GM12878 (cell line): Measurements from ENCODE around the gene OR2D3. TPM values are rescaled to one million over a fixed set of nuclear protein-coding genes. Genes with fewer than 3 reads are reported as not detected.

ENCODE experiments used
- ATAC-seq: fragments of 200-7000 bp; cut with Tn5 transposase; 3 replicates; pipeline ENCODE4 v1.9.1; 2020; ENCODE audit warnings: mild to moderate bottlenecking, moderate library complexity
- BruUV-seq: library from RNA; stranded (reverse); fragments of 400-500 nt; replicated peaks from 2 replicates; lab custom pipeline; 2021; lab: Mats Ljungman, UMichigan
- CTCF ChIA-PET: fragments of 300-600 bp; sonication (Branson Sonifier 250); formaldehyde crosslinking; extraction: SDS; loops from one replicate; lab custom pipeline; 2021; ENCODE audit warnings: inconsistent platforms; lab: Yijun Ruan, JAX
- POLR2A ChIA-PET: fragments of 350-600 bp; formaldehyde crosslinking; extraction: SDS; loops from one replicate; lab custom pipeline; 2021; ENCODE audit warnings: inconsistent platforms; lab: Charles Lee
- RAD21 ChIA-PET: fragments of 300-600 bp; sonication (Branson Sonifier 250); formaldehyde crosslinking; loops from one replicate; lab custom pipeline; 2023; ENCODE audit warnings: antibody characterized with exemption; ENCODE audit not compliant: unreplicated experiment; lab: Charles Lee
- SMC1A ChIA-PET: fragments of 300-600 bp; sonication (Branson Sonifier 250); formaldehyde crosslinking; loops from one replicate; lab custom pipeline; 2023; ENCODE audit not compliant: unreplicated experiment, uncharacterized antibody; lab: Charles Lee
- DNase-seq: peaks from one replicate; pipeline ENCODE4 v3.0.0-alpha.2; 2011; ENCODE audit warnings: low read depth, low spot score
- FAIRE-seq: peaks from 3 replicates; lab custom pipeline; 2011; peaks lifted over from hg19 to GRCh38; lab: Jason Lieb, UNC
- H2AFZ ChIP-seq: 2 replicates; pipeline ENCODE4 v1.6.0; 2011; ENCODE audit warnings: low read depth, low read length, control low read depth; ENCODE audit not compliant: control insufficient read depth
- H3K27ac ChIP-seq: 2 replicates; pipeline ENCODE4 v1.5.1; 2011; ENCODE audit warnings: control low read depth; ENCODE audit not compliant: control insufficient read depth, insufficient read depth
- H3K27me3 ChIP-seq, 2 experiments: replicated peaks in 1 of 2; 2 replicates each; pipeline versions ENCODE4 v1.6.0 to v1.6.1; 2011; ENCODE audit warnings: low read length in 1 of 2; ENCODE audit not compliant: control insufficient read depth in 2 of 2, insufficient read depth in 2 of 2
- H3K36me3 ChIP-seq, 2 experiments: 2 replicates each; pipeline ENCODE4 v1.5.1; 2011; ENCODE audit warnings: low read length in 1 of 2; ENCODE audit not compliant: control insufficient read depth in 2 of 2, insufficient read depth in 2 of 2
- H3K4me1 ChIP-seq: 2 replicates; pipeline ENCODE4 v1.6.1; 2011; ENCODE audit warnings: mild to moderate bottlenecking, low read length, moderate library complexity, mixed read lengths; ENCODE audit not compliant: control insufficient read depth, insufficient read depth
- H3K4me2 ChIP-seq: 2 replicates; pipeline ENCODE4 v1.6.0; 2011; ENCODE audit warnings: control low read depth; ENCODE audit not compliant: control insufficient read depth, insufficient read depth
- H3K4me3 ChIP-seq: fragments of 200-600 bp; sonication (generic); 2 replicates; pipeline ENCODE4 v1.5.1; 2016
- H3K79me2 ChIP-seq: 2 replicates; pipeline ENCODE4 v1.6.0; 2011; ENCODE audit warnings: low read length; ENCODE audit not compliant: control insufficient read depth, insufficient read depth
- H3K9ac ChIP-seq: 2 replicates; pipeline ENCODE4 v1.8.0; 2011; ENCODE audit warnings: low read length, control low read depth, mixed read lengths; ENCODE audit not compliant: control insufficient read depth, insufficient read depth
- H3K9me3 ChIP-seq: replicated peaks from 3 replicates; pipeline ENCODE4 v1.5.1; 2011; ENCODE audit warnings: mild to moderate bottlenecking, low read length; ENCODE audit not compliant: control insufficient read depth, insufficient read depth
- H4K20me1 ChIP-seq: 2 replicates; pipeline ENCODE4 v1.6.0; 2011; ENCODE audit not compliant: control insufficient read depth, insufficient read depth
- ATF7 ChIP-seq: fragments of 450-650 bp; IDR thresholded peaks from 2 replicates; pipeline ENCODE4 v1.6.1; 2016; ENCODE audit warnings: low read depth, mild to moderate bottlenecking
- BCL3 ChIP-seq: IDR thresholded peaks from 2 replicates; pipeline ENCODE4 v1.6.1; 2011; ENCODE audit warnings: borderline replicate concordance, low read depth, mild to moderate bottlenecking, moderate library complexity, low read length; ENCODE audit not compliant: insufficient read depth, poor library complexity, severe bottlenecking
- CBFB ChIP-seq: IDR thresholded peaks from 2 replicates; pipeline ENCODE4 v1.6.1; 2016; ENCODE audit warnings: antibody characterized with exemption, low read depth
- CHD2 ChIP-seq: IDR thresholded peaks from 2 replicates; pipeline ENCODE4 v1.6.1; 2011; ENCODE audit warnings: low read depth, low read length, improper control_type of control experiment, borderline replicate concordance
- FOXM1 ChIP-seq: IDR thresholded peaks from 2 replicates; pipeline ENCODE4 v1.6.1; 2012; ENCODE audit warnings: low read depth, mild to moderate bottlenecking, inconsistent platforms, low read length, moderate library complexity
- NR2F1 ChIP-seq: fragments of 450-650 bp; conservative IDR thresholded peaks from 2 replicates; pipeline ENCODE4 v1.6.1; 2017; ENCODE audit warnings: mild to moderate bottlenecking
- RFX5 ChIP-seq: IDR thresholded peaks from 2 replicates; pipeline ENCODE4 v1.6.1; 2011; ENCODE audit warnings: low read depth, low read length, improper control_type of control experiment
- WGBS: methylation state at CpG from one replicate; pipeline ENCODE4 v1.1.6; 2016; ENCODE audit warnings: low lambda C conversion rate; ENCODE audit not compliant: insufficient replicate concordance, insufficient coverage; ENCODE audit errors: missing lambda C conversion rate; 5-methylcytosine and 5-hydroxymethylcytosine counted together
- in situ Hi-C: fragments of 300-500 bp; cut with MboI; formaldehyde crosslinking; loops from 9 replicates; pipeline ENCODE4 v1.14.3; 2018; ENCODE audit warnings: mixed read lengths
- intact Hi-C: fragments of 100-400 bp; cut with micrococcal nuclease; formaldehyde crosslinking; loops from one replicate; pipeline ENCODE4 v1.14.2; 2022; ENCODE audit not compliant: unreplicated experiment
- polyA plus RNA-seq, 11 experiments: library from polyadenylated mRNA; depleted of rRNA in 4 of 11; unstranded in 6 of 11; stranded (reverse) in 5 of 11; fragments of >200 nt; fragmentation: Nextera tagmentation in 4 of 11; fragmentation: Illumina TruSeq in 1 of 11; extraction: Ambion mirVana in 4 of 11; extraction: Trizol in 1 of 11; gene quantifications; 1 replicate in 1 of 11; 2 replicates in 10 of 11; pipeline versions ENCODE4 v1.2.1 to v1.2.3, GENCODE V29; 2011 to 2016; ENCODE audit warnings: inconsistent platforms in 2 of 11, missing spikeins in 2 of 11, low read depth in 1 of 11
- total RNA-seq, 4 experiments: library from RNA; depleted of rRNA in 3 of 4; stranded (reverse); fragments of >200 nt in 3 of 4; fragmentation: Illumina TruSeq in 1 of 4; extraction: Trizol in 1 of 4; gene quantifications; 2 replicates each; pipeline versions ENCODE4 v1.2.1 to v1.2.3, GENCODE V29; 2013 to 2021

OR2D3 gene
- total and polyA plus RNA-seq, 10 of the 15 experiments (the other 5 are each of a cell fraction or from before 2014, with no cell fraction given), result 0.20 TPM; not detected in 9

DNA sequence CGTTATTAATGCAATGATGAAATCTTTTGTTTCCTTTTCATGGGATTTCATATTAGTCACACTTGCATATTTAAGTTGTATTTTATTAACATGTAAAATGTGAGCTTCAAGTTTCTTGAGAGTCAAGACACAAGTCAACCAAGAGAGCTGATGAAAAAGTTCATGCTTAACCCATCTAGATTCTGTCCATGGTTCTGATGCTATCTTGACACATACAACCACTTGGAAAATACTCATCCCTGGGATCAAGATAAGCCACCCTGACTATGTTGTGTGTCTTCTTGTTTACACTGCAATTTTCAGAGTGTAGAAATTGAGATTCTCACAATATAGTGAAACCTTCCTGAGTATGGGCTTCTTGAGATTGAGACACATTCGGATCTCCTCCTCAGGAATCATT lies 45.0 kb upstream of the OR2D3 start:
- ChIA-PET CTCF (no interaction called here), POLR2A (no interaction called here), RAD21 (no interaction called here), SMC1A (interaction anchor here (0.8 kb wide), 1 partner anchor 13 kb away, joined by 3 read pairs; the partner anchor contains the start of gene OR10A2)
- Histone ChIP-seq H3K4me2 (no peak overlapping the region), H4K20me1 (no peaks in the 10 kb centered on the region), H3K9ac (no peak overlapping the region), H3K27ac (no peak overlapping the region), H3K4me1 (no peaks in the 10 kb centered on the region), H3K9me3 (no peaks in the 10 kb centered on the region), H3K4me3 (no peak overlapping the region), H3K36me3 (no peaks in the 10 kb centered on the region), H3K27me3 (no peaks in the 10 kb centered on the region), H3K79me2 (no peaks in the 10 kb centered on the region), H2AFZ (no peak overlapping the region)
- FAIRE-seq (no peak), DNase-seq (no peak), ATAC-seq (no peak)
- BruUV-seq, result no TSS peak
- intact Hi-C loops (no loop called here), in situ Hi-C loops (no loop called here)
- WGBS, result 24% methylated on average over 2 of the region's 2 CpGs
- no peak for TF ChIP-seq ATF7
- TF ChIP-seq FOXM1, result no peak
- TF ChIP-seq CBFB, result no peak
- TF ChIP-seq CHD2, result no peak

DNA sequence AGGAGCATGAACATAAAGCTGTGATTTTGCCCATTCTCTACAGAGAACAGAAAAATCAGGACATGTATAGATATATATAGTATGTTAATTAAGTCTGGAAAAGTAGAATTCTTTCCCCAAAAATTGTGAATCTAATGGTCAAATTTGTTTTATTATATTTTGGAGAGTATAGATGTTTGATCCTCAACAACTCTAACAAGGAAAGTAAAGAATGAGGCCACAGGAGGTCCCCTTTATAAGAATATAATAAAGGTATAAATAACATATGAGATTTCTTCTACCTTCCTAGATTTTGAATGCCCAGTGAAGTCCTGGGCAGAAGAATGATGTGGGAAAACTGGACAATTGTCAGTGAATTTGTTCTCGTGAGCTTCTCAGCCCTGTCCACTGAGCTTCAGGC lies 44.5 kb upstream of the OR2D3 start, which contains the start of gene OR10A4:
OR10A4 (plus strand) TSS at position 301 of the 400 bp plus-strand sequence; CDS start at position 324, 23 bp downstream.
- CTCF ChIA-PET, result no interaction called here
- SMC1A ChIA-PET, result no interaction called here
- no peaks in the 10 kb centered on the region for H3K36me3 ChIP-seq
- H3K4me1 ChIP-seq, result no peaks in the 10 kb centered on the region
- intact Hi-C loops, result no loop called here
- RAD21 ChIA-PET, result no interaction called here
- no peak within 1 kb of the TSS for H3K4me3 ChIP-seq
- BruUV-seq, result no TSS peak
- FAIRE-seq, result no peak
- no peaks in the 10 kb centered on the region for H3K79me2 ChIP-seq
- no peaks in the 10 kb centered on the region for H4K20me1 ChIP-seq
- H3K27ac ChIP-seq, result no peak within 1 kb of the TSS
- H3K9ac ChIP-seq, result no peak within 1 kb of the TSS
- ATAC-seq, result no peak
- WGBS, result 0% methylated on average over 1 of the region's 1 CpG
- H3K4me2 ChIP-seq, result no peak within 1 kb of the TSS
- no peak for DNase-seq
- POLR2A ChIA-PET, result no interaction called here
- no peaks in the 10 kb centered on the region for H3K9me3 ChIP-seq
- in situ Hi-C loops, result no loop called here
- no peak for TF ChIP-seq BCL3
- TF ChIP-seq NR2F1, result no peak
- TF ChIP-seq RFX5, result no peak
- TF ChIP-seq, all 136 proteins: peak for 0
- Histone ChIP-seq H3K27me3 (no peaks in the 10 kb centered on the region), H2AFZ (no peak within 1 kb of the TSS)
